H4 (cell line): ENCODE data around the gene RPS15. TPM values are rescaled to one million over a fixed set of nuclear protein-coding genes. Genes with fewer than 3 reads are reported as not detected.

ENCODE experiments used
- DNase-seq: peaks from one replicate; pipeline ENCODE4 v3.0.0-alpha.2; 2015; ENCODE audit warnings: low spot score
- total RNA-seq: library from RNA; depleted of rRNA; stranded (reverse); fragments of >200 nt; shearing (Covaris generic); gene quantifications from 2 replicates; pipeline ENCODE4 v1.2.3, GENCODE V29; 2014; rRNA removed

RPS15 gene
- total RNA-seq = 1,025 and 1,178 TPM in 2 replicates

DNA sequence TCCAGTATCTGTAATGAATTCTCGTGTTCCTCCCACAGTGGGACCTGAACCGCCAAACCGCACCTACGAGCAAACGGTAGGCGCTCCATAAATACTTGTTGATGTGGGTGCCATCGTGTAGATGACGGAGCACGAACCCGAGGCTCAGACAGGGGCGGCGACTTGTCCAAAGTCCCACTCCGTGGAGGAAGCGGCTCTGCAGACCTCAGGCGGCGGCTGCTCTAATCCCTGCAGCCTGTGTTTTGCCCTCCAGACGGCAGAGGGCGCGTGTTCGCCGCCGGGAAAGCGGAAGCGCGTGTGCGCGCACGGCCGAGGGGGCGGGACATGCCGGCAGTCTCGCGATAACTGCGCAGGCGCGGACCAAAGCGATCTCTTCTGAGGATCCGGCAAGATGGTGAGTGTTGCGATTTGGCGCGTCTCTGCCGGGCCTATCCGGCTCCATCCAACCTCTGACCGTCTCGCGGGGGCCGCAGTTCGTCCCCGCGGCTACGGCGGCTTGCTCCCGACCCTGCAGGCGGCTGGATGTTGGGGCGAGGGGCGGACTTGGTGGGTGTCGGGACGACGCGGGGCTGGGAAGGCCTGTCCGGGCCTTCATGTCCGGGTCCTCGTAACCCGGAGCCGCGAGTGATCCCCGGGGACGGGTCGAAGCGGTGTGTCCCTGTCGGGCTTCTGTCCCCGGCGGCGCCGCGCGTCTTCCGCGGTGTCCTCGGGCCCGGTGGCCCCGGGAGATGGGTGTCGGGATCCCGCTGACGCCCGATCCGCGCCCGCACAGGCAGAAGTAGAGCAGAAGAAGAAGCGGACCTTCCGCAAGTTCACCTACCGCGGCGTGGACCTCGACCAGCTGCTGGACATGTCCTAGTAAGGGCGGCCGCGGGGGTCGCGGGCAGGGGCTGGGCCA lies at the start of gene RPS15:
RPS15 (plus strand) TSS at position 362 of the 898 bp plus-strand sequence; CDS start at position 392, 30 bp downstream.
- peak; percentile 83 for DNase-seq

DNA sequence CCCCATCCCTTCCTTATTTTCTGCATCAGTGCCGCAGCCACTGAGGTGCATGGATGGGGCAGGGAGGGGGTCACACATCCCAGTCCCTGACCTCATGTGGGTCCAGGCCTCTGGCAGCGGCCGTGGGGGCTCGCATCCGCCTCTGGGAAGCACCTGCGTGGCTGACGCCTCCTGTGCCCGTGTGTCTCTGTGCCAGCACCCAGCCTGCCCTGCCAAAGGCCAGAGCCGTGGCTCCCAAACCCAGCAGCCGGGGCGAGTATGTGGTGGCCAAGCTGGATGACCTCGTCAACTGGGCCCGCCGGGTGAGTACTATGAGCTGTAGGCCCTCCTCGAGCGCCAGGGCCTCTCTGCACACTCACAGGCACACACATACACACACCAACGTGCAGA lies 49.6 kb upstream of the RPS15 start:
- DNase-seq = no peak

DNA sequence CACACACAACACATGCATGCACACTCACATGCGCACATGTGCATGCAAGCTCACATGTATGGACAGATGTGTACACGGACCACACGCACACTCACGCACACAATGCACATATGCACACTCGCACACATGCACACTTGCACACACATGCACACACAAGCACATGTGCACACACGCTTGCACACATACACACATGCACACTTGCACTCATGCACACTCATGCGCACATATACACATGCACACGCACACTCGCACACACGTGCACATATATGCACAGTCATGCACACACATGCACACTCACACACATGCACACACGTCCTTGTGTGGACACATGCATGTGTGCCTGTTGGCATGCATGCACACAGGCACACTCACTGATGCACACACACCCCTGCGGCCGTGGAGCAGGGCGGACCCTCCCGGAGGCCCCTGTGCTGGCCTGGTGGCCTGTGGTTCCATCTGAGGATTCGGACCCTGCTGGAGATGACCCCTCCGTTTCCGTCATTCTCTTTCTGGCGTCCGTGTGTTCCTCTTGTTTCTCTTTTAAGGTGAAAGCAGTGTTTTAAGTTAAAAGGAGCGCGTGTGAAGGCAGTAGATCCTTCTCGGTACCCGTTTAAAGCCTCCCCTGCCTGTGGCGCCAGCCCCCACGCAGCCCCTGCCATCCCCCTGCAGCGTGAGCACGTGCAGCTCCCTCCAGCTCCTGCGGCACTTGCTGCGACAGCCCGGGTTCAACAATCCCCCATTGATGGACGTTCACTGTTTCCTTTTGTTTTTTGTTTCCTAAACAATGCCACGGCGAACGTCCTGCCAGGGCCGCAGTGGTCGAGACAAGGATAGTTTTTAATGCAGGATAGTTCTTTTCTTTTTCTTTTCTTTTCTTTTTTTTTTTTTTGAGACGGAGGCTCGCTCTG lies 48.9 kb upstream of the RPS15 start:
- DNase-seq = no peak

DNA sequence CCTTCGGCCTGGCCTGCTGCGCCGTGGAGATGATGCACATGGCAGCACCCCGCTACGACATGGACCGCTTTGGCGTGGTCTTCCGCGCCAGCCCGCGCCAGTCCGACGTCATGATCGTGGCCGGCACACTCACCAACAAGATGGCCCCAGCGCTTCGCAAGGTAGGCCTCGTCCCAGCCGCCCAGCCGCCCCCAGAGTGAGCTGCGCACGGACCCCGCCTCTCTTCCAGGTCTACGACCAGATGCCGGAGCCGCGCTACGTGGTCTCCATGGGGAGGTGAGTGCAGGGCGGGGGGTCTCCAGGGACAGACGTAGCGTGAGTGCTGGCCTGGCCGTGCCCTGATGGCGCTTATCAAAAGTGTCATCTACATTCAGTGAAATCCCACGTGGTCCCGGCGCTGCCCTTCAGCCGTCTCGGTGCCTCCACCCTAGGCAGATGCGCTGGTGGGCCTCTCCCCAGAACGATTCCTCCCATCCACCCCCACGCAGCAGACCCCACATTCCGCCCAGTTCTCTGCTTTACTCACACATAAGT lies 47.2 kb upstream of the RPS15 start:
- no peak for DNase-seq

DNA sequence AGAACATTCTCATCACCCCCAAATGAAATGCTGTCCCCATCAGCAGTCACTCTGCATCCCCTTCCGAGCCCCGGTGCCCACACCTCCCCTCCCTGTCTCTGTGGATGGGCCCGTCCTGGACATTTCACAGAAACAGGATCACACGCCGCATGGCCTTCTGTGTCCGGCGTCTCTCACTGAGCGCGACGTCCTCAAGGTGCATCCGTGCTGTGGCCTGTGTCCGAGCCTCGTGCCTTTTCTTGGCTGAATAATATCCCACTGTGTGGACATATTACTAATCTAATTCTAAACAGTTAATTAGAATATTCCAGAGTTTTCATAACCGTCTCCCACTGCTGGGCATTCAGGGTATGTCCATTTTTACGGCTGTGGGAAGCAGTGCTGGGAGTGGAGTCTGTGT lies 45.8 kb upstream of the RPS15 start:
- DNase-seq = no peak

DNA sequence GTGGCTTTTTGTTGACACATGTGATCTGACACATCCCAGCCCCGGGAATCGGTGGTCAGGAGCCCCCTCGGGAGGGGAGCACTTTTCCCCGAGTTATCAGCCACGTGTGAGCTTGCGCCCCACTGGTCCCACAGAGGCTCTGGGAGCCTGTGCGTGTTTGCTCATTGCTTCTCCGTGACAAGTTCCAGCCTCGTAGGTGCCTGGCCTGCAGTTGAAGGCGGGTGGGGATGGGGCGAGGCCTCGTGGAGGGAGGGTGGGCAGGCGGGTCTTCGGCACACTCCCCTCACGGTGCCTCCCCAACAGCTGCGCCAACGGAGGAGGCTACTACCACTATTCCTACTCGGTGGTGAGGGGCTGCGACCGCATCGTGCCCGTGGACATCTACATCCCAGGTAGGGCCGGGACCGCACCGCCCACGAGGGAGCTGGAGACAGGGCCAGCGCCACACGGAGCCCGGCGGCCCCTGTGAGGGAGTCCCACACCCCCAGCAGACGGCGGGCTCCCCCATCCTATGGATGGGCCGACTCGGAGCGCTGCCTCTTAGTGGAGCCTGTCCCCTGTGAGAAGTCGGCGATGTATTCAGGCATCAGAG lies 45.2 kb upstream of the RPS15 start:
- no peak for DNase-seq

DNA sequence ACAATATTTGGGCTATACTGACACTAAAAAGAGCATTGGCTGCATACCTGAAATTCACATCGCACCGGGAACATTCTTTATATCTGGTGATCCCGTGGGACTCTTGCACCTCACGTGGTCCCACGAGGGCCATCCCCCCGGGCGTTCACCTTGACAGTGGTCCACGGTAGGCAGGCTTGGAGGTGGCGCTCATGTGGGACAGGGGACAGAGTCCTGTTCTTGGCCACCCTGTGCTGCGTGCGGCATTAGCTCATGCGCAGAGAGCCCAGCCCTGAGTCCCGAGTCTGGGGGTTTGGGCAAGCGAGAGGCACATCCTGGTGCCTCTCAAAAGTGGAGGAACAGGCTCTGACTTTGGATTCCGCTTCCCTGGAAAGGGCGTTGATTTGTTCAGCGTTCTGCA lies 44.4 kb upstream of the RPS15 start:
- DNase-seq = no peak

DNA sequence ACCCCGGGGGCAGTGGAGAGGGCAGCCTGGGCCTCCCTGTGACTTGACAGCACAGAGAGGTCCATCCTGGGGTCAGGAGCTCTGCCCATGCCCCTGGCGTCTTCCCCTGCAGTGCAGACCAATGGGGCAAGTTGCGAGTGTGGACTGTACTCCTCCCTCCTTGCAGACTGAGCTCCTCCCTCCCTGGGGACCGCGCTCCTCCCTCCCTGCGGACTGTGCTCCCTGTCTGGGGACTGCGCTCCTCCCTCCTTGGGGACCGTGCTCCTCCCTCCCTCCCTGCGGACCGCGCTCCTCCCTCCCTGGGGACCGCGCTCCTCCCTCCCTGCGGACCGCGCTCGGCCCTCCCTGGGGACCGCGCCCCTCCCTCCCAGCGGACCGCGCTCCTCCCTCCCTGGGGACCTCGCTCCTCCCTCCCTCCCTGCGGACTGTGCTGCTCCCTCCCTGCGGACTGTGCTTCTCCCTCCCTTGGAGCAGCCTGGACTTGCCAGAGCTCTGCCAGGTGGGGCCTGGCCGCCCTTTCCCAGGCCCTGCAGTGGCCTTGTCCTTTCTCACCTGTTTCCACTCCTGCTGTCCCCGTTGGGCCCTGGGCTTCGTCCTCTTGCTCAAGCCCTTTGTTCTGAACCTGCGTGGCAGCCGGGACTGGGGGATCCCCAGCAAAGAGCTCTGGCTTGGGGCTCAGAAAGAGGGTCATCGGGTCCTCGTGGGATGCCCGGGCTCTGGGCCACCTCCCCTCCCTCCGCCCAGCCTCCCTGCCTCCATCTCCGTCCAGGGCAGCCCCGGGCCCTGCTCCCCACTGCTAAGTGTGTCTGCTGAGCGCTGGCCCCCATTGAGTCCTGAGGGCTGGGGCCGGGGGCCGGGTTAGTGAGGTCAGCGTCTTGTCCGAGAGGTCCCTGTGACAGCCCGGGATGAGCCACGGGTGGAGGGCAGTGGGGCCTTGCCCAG lies 43.7 kb upstream of the RPS15 start:
- no peak for DNase-seq

DNA sequence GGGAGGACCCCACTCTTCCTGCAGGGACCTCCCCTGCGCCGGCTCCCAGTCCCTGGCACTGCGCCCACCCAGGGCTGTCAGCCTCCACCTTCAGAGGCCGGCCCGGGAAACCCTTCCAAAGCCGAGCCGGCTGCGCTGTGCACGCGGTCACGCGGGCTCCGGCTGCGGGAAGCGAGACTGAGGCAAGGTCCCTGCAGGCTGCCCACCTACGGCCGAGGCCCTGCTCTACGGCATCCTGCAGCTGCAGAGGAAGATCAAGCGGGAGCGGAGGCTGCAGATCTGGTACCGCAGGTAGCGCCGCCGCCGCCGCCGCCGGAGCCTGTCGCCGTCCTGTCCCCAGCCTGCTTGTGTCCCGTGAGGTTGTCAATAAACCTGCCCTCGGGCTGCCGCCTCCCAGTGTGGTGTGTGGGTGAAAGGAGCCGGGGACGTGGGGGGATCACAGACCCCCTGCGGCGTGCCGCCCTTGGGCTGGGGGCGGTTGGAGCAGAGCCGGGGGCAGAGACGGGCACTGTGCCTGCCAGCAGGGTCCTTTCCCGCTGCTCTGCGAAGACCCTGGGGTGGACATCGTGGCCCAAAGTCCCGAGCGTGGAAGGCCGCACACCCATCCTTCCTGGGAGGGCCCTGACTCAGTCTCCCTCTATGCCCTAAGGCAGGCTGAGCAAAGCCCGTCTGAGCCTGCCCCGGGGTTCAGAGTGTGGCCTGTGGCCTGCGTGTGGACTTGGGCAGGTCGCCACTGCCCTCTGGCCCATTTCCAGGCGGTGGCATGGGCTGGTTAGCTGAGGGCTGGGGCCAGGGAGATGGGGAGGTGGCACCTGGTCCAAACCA lies 42.8 kb upstream of the RPS15 start:
- DNase-seq = no peak

DNA sequence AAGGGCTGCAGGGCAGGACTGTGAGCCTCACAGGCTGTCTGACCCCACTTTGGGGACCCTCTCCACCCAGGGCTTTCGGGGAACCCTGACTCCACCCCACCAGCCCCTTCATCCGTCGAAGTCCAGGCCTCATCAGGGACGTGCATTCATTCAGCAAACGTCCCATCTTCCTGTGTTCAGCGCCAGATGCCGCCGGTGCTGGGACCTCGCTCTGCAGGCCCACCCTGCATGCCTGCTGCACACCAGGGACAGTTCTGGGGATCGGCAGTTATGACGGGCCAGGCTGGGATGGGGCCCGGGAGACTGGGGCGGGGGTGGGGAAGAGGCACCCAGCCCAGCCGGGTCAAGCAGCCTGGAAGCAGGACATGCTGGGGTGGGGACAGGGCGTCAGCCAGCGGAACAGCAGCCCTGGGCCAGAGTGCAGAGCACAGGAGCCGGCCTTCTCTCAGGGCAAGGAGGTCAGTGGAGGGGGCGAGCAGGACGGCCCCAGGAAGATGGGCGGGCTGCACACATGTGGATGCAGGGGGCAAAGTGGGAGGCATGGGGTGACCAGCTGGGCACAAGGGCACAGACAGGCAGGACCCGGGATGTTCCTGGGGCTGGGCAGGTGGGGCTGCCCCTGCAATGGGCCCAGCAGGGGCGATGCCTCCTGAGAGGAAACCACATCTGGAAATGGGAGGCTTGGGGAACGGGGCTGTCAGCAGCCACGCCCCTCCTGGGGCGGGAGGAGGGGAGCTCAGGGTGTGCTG lies 42.0 kb upstream of the RPS15 start:
- no peak for DNase-seq

DNA sequence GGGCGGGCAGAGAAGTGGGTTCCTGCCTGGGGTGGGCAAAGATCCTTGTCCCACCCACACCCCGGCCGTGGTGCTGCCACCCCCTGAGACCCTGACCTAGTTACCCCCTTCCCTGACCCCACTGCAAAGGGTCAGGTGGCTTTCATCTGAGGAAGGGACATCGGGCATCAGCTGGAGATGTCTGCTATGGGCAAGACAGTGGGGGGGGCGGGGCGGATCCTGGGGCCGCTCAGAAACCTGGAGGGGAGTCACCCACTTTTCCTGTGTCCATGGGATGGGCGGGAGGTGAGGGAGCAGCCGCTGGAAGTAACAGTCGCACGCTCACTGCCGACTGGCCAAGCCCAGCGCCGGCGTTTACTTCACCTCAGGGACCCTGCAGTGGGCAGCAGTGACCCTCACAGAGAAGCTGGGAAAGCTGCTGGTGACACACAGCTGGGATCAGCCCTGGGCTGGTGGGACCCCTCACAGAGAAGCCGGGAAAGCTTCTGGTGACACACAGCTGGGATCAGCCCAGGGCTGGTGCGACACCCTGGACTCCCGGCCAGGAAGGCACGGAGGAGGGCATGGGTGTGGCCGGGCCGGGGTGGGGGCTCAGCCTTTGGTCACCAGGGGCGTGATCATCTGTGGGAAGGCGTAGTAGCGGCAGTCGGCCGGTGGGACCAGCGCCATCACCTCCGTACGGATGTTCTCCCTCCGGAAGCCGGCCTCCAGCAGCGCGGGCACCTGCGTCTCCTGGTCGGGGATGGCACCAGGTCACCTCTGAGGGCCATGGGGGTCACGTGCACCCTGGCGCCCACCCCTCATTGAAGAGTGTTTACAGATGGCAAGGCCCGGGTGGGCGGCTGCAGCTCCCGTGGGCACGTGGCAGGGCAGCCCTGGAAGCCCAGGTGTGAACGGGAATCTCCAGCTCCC lies 41.2 kb upstream of the RPS15 start:
- no peak for DNase-seq

DNA sequence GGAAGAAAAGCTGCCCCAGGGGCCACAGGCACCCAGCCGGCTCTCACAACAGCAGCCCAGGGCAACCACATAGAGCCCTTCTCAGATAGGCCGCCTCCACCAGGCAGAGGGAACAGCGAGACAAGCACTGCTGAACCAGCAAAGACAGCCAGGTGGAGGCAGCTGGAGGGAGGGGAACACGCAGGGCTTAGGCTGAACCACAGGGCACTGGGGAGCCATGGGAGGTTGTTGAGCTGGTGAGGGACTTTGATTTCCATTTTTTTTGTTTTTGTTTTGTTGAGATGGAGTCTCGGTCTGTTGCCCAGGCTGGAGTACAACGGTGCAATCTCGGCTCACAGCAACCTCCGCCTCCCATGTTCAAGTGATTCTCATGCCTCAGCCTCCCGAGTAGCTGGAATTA lies 40.4 kb upstream of the RPS15 start:
- no peak for DNase-seq

DNA sequence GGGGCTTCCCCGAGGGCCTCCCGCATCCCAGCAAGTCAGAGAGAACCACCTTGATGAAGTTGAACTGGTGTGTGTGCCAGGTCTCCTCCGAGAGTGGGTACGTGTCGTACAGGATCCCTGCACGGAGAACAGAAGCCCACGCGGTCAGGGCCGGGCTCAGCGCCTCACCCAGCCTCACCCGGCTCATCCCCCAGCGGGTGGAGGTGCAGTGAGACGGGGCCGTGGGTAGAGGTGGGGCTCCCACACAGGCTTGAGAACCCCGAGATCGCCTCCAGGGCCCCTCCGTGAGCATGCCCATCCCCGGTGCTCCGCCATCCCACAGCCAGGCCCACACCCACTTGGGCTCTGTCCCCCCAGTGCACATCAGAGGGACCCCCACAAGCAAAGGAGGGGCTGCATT lies 39.1 kb upstream of the RPS15 start:
- DNase-seq = no peak

DNA sequence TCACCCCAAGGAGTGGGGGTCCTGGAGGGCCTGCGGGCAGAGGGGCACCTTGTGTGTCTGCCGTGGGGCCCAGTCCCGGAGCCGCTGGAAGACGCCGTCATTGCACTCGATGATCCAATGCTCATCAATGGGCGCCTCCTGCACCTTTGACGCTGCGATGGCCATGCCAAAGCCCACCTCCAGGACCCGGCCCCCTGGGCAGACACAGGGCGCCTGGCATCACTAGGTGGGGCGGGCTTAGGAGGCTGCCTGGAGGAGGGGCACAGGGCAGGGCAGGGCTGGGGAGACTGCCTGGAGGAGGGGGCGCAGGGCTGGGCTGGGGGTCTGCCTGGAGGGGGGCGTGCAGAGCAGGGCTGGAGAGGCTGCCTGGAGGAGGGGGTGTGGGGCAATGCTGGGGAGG lies 38.5 kb upstream of the RPS15 start:
- no peak for DNase-seq

DNA sequence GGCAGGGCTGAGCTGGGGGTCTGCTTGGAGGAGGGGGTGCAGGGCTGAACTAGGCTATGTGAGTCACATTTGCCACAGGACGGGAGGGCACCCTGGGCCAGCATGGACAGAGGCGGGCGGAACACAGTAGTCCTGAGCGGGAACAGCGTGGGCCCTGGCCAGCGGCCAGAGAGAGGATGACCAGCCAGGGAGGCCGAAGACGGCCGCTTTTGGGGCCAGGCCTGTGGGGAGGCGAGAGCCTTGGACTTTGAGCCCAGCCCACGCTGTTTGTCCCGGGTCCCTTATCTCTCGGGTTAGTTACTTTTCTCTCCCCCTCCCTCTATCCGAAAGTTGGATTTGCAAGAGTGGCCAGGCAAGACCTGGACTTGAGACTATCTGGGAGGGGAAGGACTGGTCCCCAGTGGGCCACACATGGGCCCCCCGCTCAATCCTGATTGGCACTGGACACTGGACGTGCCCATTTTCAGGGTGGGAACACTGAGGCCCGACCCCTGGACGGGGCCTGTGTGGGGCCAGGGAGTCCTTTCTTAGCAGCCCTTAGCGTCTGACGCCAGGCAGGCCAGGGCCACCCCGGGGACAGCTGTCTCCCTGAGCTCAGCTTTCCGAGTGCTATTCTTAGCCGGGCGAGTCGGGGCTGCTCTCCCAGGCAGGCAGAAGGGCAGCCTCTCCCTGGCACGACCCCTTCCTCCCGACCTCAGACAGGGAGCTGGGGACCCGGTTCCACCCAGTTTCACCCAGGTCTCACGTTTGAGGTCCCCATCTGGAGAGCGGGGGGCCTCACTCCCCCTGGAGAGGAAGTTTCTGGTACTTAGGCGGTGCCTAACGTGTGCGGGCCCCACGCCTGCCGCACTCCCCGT lies 37.7 kb upstream of the RPS15 start:
- no peak for DNase-seq

DNA sequence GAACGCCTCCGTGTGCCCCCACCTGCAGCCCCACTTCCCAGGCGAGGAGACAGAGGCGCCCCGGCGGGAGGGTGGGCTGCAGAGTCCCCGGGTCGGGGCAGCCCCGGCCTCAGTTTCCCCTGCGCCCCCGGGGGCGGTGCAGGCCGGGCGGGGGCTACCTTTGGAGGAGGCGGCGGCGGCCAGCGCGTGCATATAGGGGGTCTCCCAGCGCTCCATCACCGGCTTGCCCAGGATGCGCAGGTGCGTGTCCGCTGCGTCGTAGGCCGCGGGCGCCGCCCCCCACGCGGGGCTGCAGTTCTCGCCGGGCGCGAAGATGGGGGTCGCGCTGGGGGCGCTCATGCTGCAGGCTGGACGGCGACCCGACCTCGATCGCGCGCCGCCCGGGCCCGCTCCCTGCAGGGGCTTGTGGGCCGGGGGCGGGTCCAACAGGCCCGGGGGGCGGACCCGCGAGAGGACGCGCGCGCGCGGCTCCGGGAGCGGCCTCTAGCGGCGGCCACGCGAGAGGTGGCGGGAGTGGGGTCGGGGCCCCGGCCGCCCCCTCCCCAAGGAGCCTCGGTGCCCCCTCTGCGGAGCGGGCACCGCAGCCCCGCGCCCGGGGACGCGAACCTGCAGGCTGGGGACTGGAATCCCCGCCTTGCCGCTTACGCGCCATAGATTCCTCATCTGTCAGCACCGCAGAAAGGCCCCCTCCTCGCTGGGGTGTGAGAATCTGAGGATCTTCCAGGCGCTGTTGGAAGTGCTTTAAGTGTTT lies 36.9 kb upstream of the RPS15 start, which contains the start of gene GAMT:
GAMT (minus strand) TSS at position 405 of the 751 bp plus-strand sequence; CDS start at position 339, 66 bp downstream.
- no peak for DNase-seq
